ENCODE results near the gene LRRK1.

Gene LRRK1

GRCh38 chr15:100928632-100929280 lies 9.6 kb downstream of the LRRK1 start:
- TF ChIP-seq TAF1 (IDR thresholded peaks at IDR 0.05; ENCODE audit: borderline replicate concordance, insufficient read depth, low read length) (no peak), SIN3A (IDR thresholded peaks at IDR 0.05; ENCODE audit: borderline replicate concordance, insufficient read depth, low read length) (no peak), FOXP2 (optimal IDR thresholded peaks at IDR 0.05; ENCODE audit: borderline replicate concordance, extremely low read depth, extremely low read length, insufficient read depth) (no peak)
- TF ChIP-seq, protein P1, sequence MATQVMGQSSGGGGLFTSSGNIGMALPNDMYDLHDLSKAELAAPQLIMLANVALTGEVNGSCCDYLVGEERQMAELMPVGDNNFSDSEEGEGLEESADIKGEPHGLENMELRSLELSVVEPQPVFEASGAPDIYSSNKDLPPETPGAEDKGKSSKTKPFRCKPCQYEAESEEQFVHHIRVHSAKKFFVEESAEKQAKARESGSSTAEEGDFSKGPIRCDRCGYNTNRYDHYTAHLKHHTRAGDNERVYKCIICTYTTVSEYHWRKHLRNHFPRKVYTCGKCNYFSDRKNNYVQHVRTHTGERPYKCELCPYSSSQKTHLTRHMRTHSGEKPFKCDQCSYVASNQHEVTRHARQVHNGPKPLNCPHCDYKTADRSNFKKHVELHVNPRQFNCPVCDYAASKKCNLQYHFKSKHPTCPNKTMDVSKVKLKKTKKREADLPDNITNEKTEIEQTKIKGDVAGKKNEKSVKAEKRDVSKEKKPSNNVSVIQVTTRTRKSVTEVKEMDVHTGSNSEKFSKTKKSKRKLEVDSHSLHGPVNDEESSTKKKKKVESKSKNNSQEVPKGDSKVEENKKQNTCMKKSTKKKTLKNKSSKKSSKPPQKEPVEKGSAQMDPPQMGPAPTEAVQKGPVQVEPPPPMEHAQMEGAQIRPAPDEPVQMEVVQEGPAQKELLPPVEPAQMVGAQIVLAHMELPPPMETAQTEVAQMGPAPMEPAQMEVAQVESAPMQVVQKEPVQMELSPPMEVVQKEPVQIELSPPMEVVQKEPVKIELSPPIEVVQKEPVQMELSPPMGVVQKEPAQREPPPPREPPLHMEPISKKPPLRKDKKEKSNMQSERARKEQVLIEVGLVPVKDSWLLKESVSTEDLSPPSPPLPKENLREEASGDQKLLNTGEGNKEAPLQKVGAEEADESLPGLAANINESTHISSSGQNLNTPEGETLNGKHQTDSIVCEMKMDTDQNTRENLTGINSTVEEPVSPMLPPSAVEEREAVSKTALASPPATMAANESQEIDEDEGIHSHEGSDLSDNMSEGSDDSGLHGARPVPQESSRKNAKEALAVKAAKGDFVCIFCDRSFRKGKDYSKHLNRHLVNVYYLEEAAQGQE (IDR thresholded peaks at IDR 0.05; ENCODE audit: insufficient read depth in 1 of 2, low read depth in 2 of 2, low read length in 2 of 2): no peak

- no peak for TF ChIP-seq FOXP2 (optimal IDR thresholded peaks at IDR 0.05; ENCODE audit: borderline replicate concordance, extremely low read depth, extremely low read length, insufficient read depth)
- TF ChIP-seq, protein P1 (IDR thresholded peaks at IDR 0.05; ENCODE audit: insufficient read depth in 1 of 2, low read depth in 2 of 2, low read length in 2 of 2): no peak
- TF ChIP-seq SIN3A (IDR thresholded peaks at IDR 0.05; ENCODE audit: borderline replicate concordance, insufficient read depth, low read length): no peak
- no peak for TF ChIP-seq TAF1 (IDR thresholded peaks at IDR 0.05; ENCODE audit: borderline replicate concordance, insufficient read depth, low read length)
These were observed 10.5 kb downstream of the LRRK1 start for GRCh38 chr15:100929641-100930042.

DNA sequence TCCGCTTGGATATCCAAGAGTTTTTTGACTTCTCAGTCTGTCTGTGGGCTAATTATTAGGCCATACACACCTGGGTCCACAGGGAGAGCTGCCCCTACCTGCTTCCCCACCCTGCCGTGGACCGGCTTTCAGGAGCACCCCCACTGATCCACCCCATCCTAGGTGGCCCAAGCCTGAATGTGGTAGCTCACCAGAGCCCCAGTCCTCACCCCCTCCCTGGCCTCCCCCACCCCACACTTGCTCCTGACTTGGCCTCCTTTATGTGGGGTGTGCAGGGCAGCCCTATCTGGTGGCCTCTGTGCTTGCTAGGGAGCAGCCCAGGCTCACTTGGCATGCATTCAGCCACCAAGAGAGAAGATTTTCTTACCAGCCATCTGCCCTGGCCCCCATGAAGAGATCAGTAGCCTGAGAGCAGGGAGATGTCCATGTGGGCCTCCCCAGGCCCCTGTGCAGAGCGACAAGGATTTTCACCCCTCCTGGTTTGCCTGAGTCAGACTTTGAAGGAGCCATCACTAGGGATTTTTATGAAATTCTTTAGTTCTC lies 11.2 kb downstream of the LRRK1 start:
- TF ChIP-seq POLR2AphosphoS5 (IDR thresholded peaks at IDR 0.05; ENCODE audit: low read depth, low read length): no peak

- TF ChIP-seq POLR2AphosphoS5 (IDR thresholded peaks at IDR 0.05; ENCODE audit: low read depth, low read length): no peak
- TF ChIP-seq, protein P1 (IDR thresholded peaks at IDR 0.05; ENCODE audit: insufficient read depth in 1 of 2, low read depth in 2 of 2, low read length in 2 of 2): no peak
- no peak for TF ChIP-seq TAF1 (IDR thresholded peaks at IDR 0.05; ENCODE audit: borderline replicate concordance, insufficient read depth, low read length)
- no peak for TF ChIP-seq SIN3A (IDR thresholded peaks at IDR 0.05; ENCODE audit: borderline replicate concordance, insufficient read depth, low read length)
- no peak for TF ChIP-seq FOXP2 (optimal IDR thresholded peaks at IDR 0.05; ENCODE audit: borderline replicate concordance, extremely low read depth, extremely low read length, insufficient read depth)
These were observed 12.2 kb downstream of the LRRK1 start for GRCh38 chr15:100931143-100931890.

GRCh38 chr15:100932676-100933348 lies 13.7 kb downstream of the LRRK1 start:
- TF ChIP-seq POLR2AphosphoS5 (IDR thresholded peaks at IDR 0.05; ENCODE audit: low read depth, low read length) (no peak), SIN3A (IDR thresholded peaks at IDR 0.05; ENCODE audit: borderline replicate concordance, insufficient read depth, low read length) (no peak), FOXP2 (optimal IDR thresholded peaks at IDR 0.05; ENCODE audit: borderline replicate concordance, extremely low read depth, extremely low read length, insufficient read depth) (no peak), TAF1 (IDR thresholded peaks at IDR 0.05; ENCODE audit: borderline replicate concordance, insufficient read depth, low read length) (no peak)
- TF ChIP-seq, protein P1 (IDR thresholded peaks at IDR 0.05; ENCODE audit: insufficient read depth in 1 of 2, low read depth in 2 of 2, low read length in 2 of 2): no peak
